Activated T-helper 17 cell treated with anti-CD3 and anti-CD28 coated beads, Interleukin-2, amount 50 U/mL, for 72 hours (primary cell): Measurements from ENCODE around the gene KCNIP3. TPM values are rescaled to one million over a fixed set of nuclear protein-coding genes. Genes with fewer than 3 reads are reported as not detected.

Experiments used
- ATAC-seq: fragments of 150-1000 bp; cut with Tn5 transposase; replicated peaks from 2 replicates; pipeline ENCODE4 v1.10.0; 2021; ENCODE audit warnings: mild to moderate bottlenecking, moderate library complexity
- H3K27ac Mint-ChIP-seq: one replicate; pipeline ENCODE4 v1.8.0; 2022; ENCODE audit warnings: mixed read lengths
- H3K27me3 Mint-ChIP-seq: one replicate; pipeline ENCODE4 v1.8.0; 2022; ENCODE audit warnings: mixed read lengths
- H3K36me3 Mint-ChIP-seq: one replicate; pipeline ENCODE4 v1.8.0; 2022; ENCODE audit warnings: low read depth, mild to moderate bottlenecking, mixed read lengths
- H3K4me1 Mint-ChIP-seq: one replicate; pipeline ENCODE4 v1.8.0; 2022; ENCODE audit warnings: mixed read lengths
- H3K4me3 Mint-ChIP-seq: one replicate; pipeline ENCODE4 v1.8.0; 2022; ENCODE audit warnings: mild to moderate bottlenecking, mixed read lengths
- H3K9me3 Mint-ChIP-seq: one replicate; pipeline ENCODE4 v1.8.0; 2022; ENCODE audit warnings: mixed read lengths
- total RNA-seq, 2 donors: library from RNA; stranded (reverse); gene quantifications; one replicate each; pipeline ENCODE4 v1.2.3, GENCODE V29; 2022

KCNIP3 gene
- total RNA-seq, 2 donors from 2014 or later, result not detected

DNA sequence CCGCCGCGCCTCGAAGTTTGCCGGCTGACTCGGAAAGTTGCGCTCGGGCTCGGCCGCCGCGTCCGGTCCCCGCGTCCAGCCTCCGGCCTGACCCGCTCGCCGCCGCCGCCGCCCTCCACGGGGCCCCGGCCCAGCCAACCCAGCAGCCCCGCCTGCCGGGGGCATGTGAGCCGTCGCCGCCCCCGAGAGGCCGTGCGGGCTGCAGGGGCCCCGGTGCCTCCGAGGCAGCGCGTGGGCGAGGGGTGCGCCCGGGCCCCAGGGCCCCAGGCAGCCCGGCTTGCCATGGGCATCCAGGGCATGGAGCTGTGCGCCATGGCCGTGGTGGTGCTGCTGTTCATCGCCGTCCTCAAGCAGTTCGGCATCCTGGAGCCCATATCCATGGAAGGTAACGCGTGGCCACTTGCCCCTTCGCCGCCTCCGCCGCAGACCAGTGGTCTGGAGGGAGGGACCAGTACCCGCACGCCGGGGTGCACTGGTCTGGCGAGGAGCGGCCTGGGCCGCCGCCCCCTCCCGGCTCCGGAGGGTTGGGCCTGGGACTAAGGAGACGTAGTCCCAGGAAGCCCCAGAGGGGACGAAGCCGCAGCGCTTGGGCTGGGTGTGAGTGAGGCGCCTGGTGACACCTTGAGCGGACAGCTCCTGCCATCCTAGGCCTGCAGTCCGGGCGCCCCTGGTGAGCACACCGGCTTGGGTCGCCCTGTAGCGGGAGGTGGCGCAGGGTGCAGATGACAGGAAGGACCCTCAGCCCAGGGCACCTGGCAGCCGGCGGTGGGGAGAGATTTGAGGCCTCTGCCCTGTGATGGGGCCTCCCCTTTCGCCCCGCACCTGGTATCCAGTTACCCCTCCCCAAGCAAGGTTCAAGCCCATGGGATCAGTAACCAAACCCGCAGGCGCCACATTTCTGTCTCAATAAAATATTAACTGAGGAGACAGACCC, 49.9 kb downstream of the KCNIP3 start:
- Mint-ChIP-seq H3K27me3 (peaks cover 24% of the 10 kb centered on the region), H3K4me3 (no peak overlapping the region), H3K9me3 (no peaks in the 10 kb centered on the region), H3K36me3 (no peaks in the 10 kb centered on the region), H3K4me1 (no peaks in the 10 kb centered on the region), H3K27ac (no peak overlapping the region)
- ATAC-seq, result no peak

DNA sequence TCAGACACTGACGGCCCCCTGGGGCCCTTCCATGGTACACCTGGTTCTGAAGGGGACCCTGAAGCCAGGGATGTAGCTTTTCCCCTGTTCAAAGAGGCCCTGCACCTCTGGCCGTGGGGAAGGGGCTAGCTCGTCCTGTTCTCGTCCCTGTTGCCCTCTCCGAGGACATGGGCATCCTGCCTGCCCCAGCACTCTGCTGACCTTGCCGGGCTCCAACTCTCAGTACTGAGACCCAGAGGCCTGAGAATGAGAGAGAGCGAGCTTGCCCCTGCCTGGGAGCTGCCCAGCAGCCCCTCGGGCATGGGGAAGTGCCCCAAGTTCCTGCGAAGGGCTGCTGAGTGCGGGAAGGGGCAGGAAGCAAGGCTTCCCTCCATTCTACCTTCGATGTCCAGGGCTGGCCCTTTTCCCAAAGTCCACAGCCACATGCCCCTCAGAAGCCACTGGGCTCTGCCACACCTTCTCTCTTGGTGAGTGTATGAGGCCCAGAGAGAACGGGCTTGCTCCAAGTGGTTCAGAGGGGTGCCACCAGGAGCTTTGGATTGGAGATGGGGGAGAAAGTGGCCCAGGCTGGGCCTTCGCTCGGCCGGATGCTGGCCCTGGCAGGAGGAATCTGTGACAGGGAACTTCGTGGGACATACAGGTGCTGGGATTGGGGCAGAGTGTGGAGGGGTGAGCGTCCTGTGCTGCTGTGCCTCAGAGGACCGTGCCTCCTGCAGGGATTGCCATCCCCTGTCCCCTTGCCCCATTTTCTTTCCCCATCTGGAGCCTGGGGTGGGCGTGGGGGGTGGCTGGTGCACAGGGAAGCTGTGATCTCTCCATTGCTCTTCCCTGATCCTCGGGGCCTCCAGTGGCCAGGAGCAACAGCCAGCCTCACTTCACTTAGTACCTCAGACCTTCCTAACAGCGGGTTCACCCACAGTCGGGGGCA, 50.8 kb downstream of the KCNIP3 start:
- H3K27me3 Mint-ChIP-seq, result peaks cover 18% of the 10 kb centered on the region
- no peak overlapping the region for H3K4me3 Mint-ChIP-seq
- H3K9me3 Mint-ChIP-seq, result no peaks in the 10 kb centered on the region

DNA sequence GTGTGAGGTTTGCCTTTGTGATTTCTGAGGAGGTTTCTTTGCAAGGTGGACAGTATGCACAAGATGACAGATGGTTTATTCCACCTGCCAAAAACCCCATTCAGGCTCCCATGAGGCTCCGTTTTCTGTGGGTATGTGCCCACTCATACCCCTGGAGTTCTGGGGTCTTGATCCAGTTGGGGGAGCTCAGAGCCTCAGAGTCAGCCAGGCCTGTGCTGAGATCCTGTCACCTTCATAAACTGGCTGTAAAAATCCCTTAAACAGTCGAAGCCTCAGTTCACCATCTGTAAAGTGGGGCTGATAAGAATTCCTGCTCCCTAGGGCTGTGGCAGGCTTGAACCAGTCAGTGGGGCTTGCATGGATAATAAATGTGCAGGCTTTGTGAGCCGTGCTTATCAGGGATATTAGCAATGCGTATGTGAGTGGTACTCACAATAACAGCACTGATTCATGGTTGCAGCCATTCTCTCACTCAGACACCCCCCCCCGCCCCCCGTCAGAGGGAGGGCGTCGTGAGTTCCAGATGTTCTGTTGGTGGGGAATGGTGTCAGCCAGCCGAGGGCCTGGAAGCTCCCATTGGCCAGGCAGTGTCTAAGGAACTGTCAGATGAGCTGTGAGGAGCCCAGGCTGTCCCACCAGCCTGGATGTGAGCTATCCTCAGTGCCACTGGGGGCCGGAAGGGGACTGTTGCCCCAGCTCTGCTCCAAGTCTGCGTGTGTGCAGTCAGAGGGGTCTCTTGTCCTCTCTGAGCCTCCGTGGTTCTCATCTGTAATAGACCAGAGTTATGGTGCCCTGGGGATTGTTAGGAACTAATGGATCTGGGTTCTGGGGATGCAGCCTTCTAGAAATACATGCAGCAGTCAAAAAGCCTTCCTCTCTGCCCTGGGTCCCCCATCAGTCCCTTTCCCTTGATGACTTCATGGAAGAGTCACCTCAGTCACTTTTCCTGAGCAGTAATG, 51.7 kb downstream of the KCNIP3 start:
- Mint-ChIP-seq H3K36me3 (no peaks in the 10 kb centered on the region), H3K27me3 (peaks cover 8% of the 10 kb centered on the region), H3K9me3 (no peaks in the 10 kb centered on the region), H3K4me3 (no peak overlapping the region), H3K27ac (no peak overlapping the region), H3K4me1 (no peaks in the 10 kb centered on the region)
- no peak for ATAC-seq

More for the DNA sequence above, 50.8 kb downstream of the KCNIP3 start:
- Mint-ChIP-seq H3K27ac (no peak overlapping the region), H3K36me3 (no peaks in the 10 kb centered on the region), H3K4me1 (no peaks in the 10 kb centered on the region)
- no peak for ATAC-seq

DNA sequence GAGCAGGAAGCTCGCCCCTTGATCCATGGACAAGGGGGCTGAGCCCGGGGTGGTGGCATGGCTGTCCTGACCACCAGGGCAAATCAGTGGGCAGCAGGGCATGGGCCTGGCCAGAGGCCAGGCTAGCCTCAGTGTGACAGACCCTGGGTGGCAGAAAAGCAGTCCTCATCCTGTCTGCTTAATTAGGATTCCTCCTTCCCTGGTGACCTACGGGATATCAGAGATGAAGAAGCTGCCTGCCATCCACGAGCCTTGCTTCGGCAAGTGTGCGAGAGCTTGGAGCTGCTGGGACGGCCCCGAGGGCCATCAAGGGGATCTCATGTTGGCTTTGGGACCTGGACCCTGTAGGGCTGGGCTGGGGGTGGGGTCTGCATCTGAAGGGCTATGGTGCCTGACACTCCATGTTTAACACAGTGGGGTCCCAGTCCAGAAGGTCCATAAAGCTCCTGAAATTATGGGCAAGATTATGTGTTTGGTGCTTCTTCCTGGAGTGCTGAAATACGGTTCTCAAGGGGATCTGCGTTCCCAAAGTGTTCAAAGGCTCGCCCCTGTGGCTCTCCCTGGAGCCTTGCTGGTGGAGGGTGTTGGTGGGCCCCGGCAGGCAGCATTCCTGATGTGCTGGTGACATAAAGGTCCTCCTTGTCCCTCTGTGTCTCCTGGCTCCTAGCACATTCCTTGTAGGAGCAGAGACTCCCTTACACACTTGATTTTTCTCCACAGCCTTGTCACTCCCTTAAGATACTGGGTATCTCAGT, 52.6 kb downstream of the KCNIP3 start:
- no peaks in the 10 kb centered on the region for H3K36me3 Mint-ChIP-seq
- no peaks in the 10 kb centered on the region for H3K9me3 Mint-ChIP-seq
- H3K27me3 Mint-ChIP-seq, result peaks cover 6% of the 10 kb centered on the region
- no peak for ATAC-seq
- H3K4me3 Mint-ChIP-seq, result no peak overlapping the region
- H3K4me1 Mint-ChIP-seq, result no peaks in the 10 kb centered on the region
- H3K27ac Mint-ChIP-seq, result no peak overlapping the region

DNA sequence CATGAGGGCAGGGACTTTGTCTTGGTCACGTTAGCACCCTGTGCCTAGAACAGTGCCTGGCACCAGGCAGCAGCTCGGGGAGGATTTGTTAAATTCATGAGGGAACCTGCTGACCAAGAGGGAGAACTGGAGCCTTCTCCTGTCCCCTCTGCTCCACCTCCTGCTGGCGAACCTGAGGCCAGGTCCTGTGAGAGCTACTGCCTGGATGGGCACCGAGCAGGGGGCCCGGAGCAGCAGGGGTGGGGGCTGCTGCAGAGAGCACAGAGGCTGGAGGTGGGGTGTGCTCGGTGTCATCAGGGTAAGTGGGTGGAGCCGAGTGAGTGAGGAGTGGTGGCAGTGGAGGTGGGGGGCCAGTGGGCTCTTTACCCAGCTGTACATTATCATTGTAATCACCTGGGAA, 53.2 kb downstream of the KCNIP3 start:
- ATAC-seq, result no peak

DNA sequence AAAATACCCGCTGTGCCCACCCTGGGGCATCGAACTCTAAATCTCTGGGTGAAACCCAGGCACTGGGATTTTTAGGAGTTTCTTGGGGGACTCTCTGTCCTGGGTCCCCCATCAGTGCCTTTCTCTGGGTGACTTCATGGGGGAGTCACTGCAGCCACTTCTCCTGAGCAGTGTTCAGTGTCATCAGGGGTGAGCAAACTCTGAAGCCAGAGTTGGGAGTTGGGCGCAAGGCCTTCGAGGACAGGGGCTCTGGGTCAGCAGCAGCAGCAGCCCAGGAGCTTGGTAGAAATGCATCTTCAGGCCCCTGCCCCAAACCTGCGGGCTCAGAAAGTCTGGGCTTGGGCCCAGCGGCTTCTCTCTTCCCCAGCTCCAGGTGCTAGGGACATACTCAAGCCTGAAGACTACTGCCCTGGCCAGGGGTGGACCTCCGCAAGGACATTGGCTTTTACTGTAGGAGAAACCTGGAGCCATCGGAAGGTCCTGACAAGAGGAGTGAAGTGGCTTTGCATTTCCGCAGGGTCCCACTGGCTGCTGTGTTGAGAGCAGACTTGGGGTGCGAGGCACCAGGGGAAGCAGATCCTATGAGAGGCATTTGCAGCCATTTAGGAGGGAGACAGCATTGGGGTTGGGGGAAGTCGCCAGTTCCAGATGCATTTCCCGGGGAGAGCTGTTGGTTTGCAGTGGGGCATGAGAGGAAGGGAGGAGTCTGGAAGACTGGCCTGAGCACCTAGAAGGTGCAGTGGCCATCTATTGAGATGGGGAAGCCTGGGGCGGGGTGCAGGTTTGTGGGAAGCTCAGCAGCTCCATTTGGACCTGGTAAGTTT, 53.8 kb downstream of the KCNIP3 start:
- H3K27me3 Mint-ChIP-seq, result peaks cover 9% of the 10 kb centered on the region
- no peak overlapping the region for H3K27ac Mint-ChIP-seq
- no peak for ATAC-seq
- no peaks in the 10 kb centered on the region for H3K9me3 Mint-ChIP-seq
- H3K4me3 Mint-ChIP-seq, result no peak overlapping the region
- H3K36me3 Mint-ChIP-seq, result no peaks in the 10 kb centered on the region
- H3K4me1 Mint-ChIP-seq, result no peaks in the 10 kb centered on the region

More for the DNA sequence above, 53.2 kb downstream of the KCNIP3 start:
- Mint-ChIP-seq H3K9me3 (no peaks in the 10 kb centered on the region), H3K36me3 (no peaks in the 10 kb centered on the region), H3K4me3 (no peak overlapping the region), H3K4me1 (no peaks in the 10 kb centered on the region), H3K27ac (no peak overlapping the region), H3K27me3 (peaks cover 6% of the 10 kb centered on the region)

DNA sequence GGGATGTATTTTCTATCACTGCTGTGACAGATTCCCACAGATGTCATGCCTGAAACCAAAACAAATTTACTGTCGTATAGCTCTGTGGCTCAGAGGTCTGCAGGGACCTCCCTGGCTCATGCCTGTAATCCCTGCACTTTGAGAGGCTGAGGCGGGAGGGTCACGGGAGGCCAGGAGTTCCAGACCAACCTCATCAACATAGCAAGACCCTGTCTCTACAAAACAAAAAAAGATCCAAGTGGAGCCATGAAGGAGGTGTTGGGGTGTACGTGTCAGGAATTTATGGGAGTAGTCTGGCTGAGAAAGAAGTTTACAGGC, 54.4 kb downstream of the KCNIP3 start:
- H3K4me1 Mint-ChIP-seq, result no peaks in the 10 kb centered on the region

DNA sequence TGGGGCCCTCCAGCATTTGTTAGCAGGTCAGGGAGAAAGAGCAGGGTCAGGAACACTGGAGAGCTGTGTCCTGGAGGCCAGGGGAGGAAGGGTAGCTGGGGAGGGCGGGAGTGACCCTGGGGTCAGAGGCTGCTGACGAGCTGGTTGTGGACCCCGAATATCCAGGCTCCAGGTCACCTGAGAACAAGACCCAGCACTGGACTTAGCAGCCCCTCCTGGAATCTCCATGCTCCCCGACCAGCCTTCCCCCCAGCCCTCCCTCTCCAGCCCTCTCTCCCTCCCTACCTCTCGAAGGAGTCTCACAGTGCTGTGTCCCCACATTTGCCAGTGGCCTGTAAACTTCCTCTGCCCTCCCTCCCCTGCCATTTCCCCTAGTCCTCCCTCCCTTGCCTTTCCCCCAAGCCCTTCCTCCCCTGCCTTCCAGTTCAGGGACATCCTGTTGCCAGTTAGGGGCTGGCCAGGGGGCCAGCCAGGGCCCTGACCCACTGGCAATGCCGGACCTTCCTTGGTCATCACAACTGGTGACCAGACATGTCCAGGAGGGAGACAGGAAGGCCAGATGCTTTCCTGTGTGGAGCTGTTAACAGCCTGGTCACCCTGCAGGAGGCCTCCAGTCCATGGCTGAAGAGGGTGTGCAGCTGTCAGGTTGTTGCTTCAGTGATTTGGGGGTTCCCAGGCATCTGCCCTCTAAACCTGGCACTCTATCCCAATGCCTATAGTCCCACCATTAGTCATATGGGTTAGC, 55.3 kb downstream of the KCNIP3 start:
- no peaks in the 10 kb centered on the region for H3K4me1 Mint-ChIP-seq
- ATAC-seq, result no peak
- H3K36me3 Mint-ChIP-seq, result no peaks in the 10 kb centered on the region
- no peak overlapping the region for H3K4me3 Mint-ChIP-seq
- no peaks in the 10 kb centered on the region for H3K9me3 Mint-ChIP-seq
- H3K27ac Mint-ChIP-seq, result no peak overlapping the region
- H3K27me3 Mint-ChIP-seq, result peaks cover 9% of the 10 kb centered on the region

More for the DNA sequence above, 54.4 kb downstream of the KCNIP3 start:
- H3K4me3 Mint-ChIP-seq, result no peak overlapping the region
- H3K36me3 Mint-ChIP-seq, result no peaks in the 10 kb centered on the region
- ATAC-seq, result no peak
- no peaks in the 10 kb centered on the region for H3K9me3 Mint-ChIP-seq
- H3K27ac Mint-ChIP-seq, result no peak overlapping the region
- H3K27me3 Mint-ChIP-seq, result peaks cover 9% of the 10 kb centered on the region

DNA sequence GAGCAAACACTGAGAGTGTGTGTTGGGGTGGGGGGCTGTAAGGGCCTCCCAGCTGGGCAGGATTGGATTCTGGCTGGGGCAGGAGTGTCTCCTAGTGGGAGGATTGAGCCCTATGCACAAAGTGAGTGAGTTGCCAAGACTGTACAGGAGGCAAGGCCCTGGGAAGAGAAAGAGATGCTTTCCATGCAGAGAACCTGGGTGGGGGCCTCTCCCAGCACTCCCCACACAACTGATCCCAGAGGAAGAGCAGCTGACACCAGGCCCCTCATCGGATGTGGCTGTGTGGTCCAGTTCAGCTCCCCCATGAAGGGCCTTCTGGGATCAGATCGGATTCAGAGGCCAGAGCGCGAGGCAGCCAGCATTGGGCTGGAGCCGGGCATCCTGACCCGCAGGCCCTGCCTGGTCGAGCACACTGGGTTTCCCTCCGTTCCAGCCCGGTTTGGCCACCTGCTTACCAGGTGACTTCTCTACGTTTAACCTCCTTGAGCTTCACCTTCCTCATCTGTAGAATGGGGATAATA, 56.0 kb downstream of the KCNIP3 start:
- Mint-ChIP-seq H3K27me3 (peaks cover 11% of the 10 kb centered on the region), H3K4me3 (no peak overlapping the region), H3K4me1 (no peaks in the 10 kb centered on the region), H3K9me3 (no peaks in the 10 kb centered on the region), H3K36me3 (no peaks in the 10 kb centered on the region), H3K27ac (no peak overlapping the region)
- ATAC-seq, result no peak

DNA sequence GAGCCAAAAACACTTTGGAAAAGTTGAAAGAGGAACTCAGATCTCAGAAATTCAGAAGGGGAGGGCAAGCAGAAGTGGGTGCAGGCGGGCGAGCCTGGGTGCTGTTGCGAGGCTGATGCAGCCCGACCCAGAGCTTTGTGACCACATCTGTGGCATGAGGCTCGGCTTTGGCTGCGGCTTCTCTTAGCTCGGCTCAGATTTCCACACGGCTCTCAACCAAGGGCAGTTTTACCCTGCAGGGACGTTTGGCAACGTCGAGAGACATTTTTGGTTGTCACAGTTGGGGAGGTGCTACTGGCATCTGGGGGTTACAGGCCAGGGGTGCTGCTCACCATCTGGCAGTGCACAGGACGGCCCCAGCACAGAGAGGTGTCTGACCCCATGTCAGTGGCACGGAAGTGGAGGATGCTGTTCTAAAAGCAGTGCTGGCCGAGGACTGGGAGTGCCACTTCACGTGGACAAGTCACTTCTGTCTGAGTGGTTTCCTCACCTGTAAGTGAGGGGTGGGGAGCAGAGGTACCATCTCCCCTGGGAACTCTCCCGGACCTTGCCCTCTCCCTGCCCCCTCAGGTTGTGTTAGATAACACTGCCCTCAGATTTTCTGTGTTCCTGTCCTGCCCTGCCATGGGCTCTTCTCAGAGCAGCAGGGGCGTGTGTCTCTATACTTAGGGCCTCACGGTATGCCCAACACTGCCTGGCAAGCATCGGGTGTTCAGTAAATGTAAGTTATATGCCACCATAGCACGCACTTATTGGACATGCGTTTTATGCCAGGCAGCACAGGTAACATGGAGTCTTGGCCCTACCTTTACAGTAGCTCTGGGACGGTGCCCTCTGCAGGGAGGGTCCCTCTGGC, 56.7 kb downstream of the KCNIP3 start:
- Mint-ChIP-seq H3K27ac (no peak overlapping the region), H3K27me3 (peaks cover 8% of the 10 kb centered on the region), H3K9me3 (no peaks in the 10 kb centered on the region), H3K4me1 (no peaks in the 10 kb centered on the region), H3K4me3 (no peak overlapping the region), H3K36me3 (no peaks in the 10 kb centered on the region)
- ATAC-seq, result no peak

DNA sequence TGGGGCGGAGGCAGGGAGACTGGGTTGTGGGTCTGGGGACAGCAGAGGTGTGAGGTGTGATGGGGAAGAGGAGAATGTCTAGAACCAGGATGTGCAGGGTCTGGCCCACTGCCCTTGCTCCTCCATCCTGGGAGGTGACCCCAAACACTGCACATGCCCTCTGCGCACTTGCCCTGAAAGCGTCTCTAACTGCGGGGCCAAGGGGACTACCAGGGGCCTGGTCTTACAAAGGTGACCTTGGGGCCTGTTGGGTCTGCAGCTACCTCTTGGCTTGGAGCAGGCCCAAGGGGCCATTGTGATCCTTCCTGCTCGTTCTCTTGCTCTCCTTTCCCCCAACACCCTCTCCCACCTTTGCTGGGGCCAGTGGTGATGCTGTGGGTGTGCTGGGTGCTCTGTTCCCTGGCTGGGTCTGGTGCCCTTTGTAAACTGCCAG, 57.3 kb downstream of the KCNIP3 start:
- Mint-ChIP-seq H3K27me3 (peaks cover 10% of the 10 kb centered on the region), H3K27ac (no peak overlapping the region), H3K9me3 (no peaks in the 10 kb centered on the region), H3K4me1 (no peaks in the 10 kb centered on the region), H3K36me3 (no peaks in the 10 kb centered on the region), H3K4me3 (no peak overlapping the region)
- ATAC-seq, result no peak
